GM23248 (cell line): ENCODE data around the gene CSF1R.

Experiments used
- EZH2 ChIP-seq: fragments of 200-600 bp; sonication (generic); IDR thresholded peaks from 2 replicates; pipeline ENCODE4 v1.6.1; 2018; ENCODE audit warnings: antibody characterized with exemption, mild to moderate bottlenecking; ENCODE audit not compliant: insufficient read depth, poor library complexity, severe bottlenecking
- EZH2phosphoT487 ChIP-seq: fragments of 200-600 bp; sonication (generic); IDR thresholded peaks from 2 replicates; pipeline ENCODE4 v1.6.1; 2018; ENCODE audit warnings: antibody characterized with exemption, moderate library complexity, mild to moderate bottlenecking, low read depth; ENCODE audit not compliant: insufficient read depth

GRCh38 chr5:150059623-150060022 is 26.7 kb downstream of the CSF1R start:
- TF ChIP-seq EZH2 (no peak), EZH2phosphoT487 (no peak)
